GM23248 (cell line): ENCODE data around the gene FIP1L1.

ENCODE experiments used
- EZH2 ChIP-seq: fragments of 200-600 bp; sonication (generic); IDR thresholded peaks from 2 replicates; pipeline ENCODE4 v1.6.1; 2018; ENCODE audit warnings: antibody characterized with exemption, mild to moderate bottlenecking; ENCODE audit not compliant: insufficient read depth, poor library complexity, severe bottlenecking
- EZH2phosphoT487 ChIP-seq: fragments of 200-600 bp; sonication (generic); IDR thresholded peaks from 2 replicates; pipeline ENCODE4 v1.6.1; 2018; ENCODE audit warnings: antibody characterized with exemption, moderate library complexity, mild to moderate bottlenecking, low read depth; ENCODE audit not compliant: insufficient read depth

DNA sequence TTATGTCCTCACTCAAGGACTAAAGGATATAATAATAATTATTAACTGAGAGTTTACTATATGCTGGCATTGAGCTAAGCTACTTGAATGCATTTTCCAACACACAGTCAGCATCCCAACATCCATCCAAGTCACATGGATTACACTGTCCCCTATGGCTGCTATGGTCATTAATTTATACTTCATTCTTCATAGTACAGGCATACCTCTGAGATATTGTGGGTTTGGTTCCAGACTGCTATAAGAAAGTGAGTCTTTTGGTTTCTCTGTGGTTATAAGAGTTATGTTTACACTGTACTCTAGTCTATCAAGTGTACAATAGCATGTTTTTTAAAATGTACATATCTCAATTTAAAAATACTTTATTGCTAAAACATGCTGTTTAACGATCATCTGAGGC lies 124.7 kb downstream of the FIP1L1 start:
- TF ChIP-seq EZH2phosphoT487 (no peak), EZH2 (no peak)
